Smooth muscle cell of the brain vasculature (primary cell): ENCODE measurements around the gene TLCD2.
"Not testable (repeated sequence)": the region's sequence is repeated elsewhere in the genome, so short reads cannot be mapped to it uniquely, and the experiment has no call there.

Experiments
- DNase-seq: peaks from one replicate; pipeline ENCODE4 v3.0.0-alpha.2; 2012; ENCODE audit warnings: low read depth, low spot score

TLCD2 gene, protein sequence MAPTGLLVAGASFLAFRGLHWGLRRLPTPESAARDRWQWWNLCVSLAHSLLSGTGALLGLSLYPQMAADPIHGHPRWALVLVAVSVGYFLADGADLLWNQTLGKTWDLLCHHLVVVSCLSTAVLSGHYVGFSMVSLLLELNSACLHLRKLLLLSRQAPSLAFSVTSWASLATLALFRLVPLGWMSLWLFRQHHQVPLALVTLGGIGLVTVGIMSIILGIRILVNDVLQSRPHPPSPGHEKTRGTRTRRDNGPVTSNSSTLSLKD

DNA sequence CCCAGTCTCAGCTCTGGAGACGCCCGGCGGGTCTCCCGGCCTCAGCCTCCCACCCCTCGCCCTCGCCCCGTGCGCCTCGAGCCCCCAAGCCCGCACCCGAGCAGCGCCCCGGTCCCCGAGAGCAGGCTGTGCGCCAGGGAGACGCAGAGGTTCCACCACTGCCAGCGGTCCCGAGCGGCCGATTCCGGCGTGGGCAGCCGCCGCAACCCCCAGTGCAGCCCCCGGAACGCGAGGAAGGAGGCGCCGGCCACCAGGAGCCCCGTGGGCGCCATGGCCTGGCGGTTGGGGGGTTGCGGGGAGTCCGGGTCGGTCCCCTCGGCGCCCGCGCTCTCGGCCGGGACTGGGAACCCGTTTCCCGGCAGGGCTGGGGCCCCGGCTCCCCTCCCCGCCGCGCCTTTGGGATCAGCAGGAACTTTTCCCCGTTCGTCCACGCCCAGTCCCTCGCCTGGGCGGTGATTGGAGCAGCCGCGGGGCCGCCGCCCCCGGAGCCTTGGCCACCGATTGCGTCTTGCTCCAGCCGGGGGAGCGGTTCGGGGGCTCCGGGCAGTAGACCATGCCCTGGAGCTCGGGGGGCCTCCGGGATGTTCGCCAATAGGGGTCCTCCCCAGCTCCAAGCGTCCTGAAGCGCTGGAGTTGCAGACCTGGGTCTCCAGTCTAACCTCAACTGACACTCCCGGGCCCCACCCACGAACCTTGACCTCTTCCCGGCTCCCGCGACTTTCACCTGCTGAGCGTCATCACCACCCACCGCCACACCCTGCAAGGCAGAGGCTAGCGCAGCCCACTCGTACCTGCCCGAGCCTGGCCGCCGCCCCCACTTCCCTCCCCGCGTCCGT, at the start of gene TLCD2:
TSS of gene TLCD2 (minus strand) at position 407 of the 836 bp plus-strand sequence. CDS start at position 272, 135 bp downstream.
- no peak for DNase-seq

DNA sequence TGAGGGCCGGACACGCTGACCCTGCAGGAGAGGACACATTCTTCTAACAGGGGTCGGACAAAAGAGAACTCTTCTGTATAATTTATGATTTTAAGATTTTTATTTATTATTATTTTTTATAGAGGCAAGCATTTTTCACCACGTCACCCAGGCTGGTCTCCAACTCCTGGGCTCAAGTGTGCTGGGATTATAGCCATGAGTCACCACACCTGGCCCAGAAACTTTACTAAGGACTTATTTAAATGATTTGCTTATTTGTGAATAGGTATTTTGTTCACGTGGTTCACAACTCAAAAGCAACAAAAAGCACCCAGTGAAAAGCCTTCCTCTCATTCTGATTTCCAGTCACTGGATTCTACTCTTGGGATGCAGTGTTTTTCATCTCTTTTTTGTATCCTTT, 49.4 kb upstream of the TLCD2 start:
- no peak for DNase-seq

DNA sequence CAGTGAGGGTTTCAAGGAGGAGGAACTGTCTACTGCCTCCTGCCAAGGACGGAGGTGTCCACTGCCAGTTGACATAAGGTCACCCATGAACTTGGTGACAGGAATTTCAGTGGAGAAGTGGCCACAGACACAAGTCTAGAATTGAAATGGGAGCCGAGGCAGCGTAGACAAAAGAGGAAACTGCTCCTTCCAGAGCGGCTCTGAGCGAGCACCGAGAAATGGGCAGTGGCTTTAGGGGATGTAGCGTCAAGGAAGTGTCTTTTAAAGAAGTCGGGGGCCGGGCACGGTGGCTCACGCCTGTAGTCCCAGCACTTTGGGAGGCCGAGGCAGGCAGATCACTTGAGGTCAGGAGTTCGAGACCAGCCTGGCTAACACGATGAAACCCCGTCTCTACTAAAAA, 48.6 kb upstream of the TLCD2 start:
- DNase-seq = no peak

DNA sequence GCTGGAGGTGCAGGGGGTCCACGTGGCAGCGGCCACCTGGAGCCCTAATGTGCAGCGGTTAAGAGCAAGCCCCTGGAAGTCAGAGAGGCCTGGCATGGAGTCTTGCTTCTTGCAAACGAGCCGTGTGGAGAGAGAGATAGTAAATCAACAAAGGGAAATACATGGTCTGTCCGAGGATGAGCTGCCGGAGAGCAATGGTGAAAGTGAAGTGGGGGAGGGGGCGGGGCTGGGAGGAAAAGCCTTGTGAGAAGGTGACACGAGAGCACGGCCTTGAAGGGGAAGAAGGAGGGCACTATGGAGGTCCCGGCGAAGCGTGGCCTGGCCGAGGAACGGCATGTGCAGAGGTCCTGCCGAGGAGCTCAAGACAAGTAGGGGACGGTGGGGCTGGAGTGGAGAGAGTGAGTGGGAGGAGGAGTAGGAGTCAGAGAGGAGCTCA, 45.7 kb upstream of the TLCD2 start:
- DNase-seq = no peak

DNA sequence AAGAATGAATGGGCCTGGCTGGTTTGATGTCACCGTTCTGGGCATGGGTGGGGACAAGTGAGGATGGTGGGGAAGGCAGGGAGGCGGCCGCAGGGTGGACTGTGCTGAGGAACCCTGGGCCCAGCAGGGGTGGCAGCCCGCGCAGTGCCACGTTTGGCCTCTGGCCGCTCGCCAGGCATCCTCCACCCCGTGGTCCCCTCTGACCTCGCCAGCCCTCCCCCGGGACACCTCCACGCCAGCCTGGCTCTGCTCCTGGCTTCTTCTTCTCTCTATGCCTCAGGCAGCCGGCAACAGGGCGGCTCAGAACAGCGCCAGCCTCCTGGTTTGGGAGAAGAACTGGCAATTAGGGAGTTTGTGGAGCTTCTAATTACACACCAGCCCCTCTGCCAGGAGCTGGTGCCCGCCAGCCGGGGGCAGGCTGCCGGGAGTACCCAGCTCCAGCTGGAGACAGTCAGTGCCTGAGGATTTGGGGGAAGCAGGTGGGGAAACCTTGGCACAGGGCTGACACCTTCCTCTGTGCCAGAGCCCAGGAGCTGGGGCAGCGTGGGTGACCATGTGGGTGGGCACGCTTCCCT, 45.2 kb upstream of the TLCD2 start:
- DNase-seq = no peak

DNA sequence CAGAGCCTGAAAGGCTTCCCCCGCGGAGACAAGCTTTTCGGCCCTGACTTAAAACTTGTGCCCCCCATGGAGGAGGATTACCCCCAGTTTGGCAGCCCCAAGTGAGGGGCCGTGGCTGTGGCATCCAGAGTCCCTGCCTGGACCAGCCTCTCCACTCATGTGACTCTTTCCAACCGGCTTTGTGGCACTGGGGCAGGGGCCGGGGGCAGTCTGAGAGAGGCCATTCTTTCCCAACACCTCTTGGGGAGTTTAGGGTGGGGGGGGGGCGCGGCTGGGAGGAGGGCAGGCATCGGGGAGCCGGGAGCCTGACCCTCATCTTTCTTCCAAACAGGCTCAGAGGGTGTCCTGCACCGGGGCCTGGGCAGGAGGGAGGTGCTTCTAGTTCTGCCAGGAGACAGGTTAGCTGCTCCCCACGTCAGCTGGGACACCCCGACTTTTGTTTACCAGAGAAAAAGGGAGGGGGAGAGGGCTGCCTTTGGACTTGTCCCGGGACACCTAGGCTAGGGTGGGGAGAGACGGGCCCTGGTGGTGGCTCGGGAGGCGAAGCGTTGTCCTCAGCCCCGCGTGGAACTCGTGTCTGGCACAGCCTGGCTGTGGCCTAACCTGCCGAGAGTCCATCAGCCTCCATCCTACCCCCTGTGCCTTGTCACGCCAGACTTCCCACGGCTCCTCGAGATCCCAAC, 44.4 kb upstream of the TLCD2 start:
- no peak for DNase-seq

DNA sequence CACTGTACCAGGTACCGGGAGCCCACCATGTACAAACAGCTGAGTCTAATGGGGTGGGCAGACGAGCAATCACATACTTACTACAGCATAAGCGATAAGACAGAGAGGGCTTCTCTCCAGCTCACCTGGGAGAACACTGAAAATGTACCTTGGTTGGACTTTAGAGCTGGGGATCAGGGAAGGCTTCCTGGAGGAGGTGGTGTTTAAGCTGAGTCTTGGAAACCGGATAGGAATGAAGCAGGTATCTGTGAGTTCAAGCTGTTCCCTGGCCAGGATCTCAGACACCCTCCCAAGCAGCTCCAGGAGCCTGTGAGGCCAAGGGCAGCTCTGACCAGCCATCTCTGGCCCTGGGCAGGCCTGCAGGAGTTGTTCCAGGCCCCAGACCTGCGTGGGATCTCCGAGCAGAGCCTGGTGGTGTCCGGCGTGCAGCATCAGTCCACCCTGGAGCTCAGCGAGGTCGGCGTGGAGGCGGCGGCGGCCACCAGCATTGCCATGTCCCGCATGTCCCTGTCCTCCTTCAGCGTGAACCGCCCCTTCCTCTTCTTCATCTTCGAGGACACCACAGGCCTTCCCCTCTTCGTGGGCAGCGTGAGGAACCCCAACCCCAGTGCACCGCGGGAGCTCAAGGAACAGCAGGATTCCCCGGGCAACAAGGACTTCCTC, 43.7 kb upstream of the TLCD2 start:
- no peak for DNase-seq

DNA sequence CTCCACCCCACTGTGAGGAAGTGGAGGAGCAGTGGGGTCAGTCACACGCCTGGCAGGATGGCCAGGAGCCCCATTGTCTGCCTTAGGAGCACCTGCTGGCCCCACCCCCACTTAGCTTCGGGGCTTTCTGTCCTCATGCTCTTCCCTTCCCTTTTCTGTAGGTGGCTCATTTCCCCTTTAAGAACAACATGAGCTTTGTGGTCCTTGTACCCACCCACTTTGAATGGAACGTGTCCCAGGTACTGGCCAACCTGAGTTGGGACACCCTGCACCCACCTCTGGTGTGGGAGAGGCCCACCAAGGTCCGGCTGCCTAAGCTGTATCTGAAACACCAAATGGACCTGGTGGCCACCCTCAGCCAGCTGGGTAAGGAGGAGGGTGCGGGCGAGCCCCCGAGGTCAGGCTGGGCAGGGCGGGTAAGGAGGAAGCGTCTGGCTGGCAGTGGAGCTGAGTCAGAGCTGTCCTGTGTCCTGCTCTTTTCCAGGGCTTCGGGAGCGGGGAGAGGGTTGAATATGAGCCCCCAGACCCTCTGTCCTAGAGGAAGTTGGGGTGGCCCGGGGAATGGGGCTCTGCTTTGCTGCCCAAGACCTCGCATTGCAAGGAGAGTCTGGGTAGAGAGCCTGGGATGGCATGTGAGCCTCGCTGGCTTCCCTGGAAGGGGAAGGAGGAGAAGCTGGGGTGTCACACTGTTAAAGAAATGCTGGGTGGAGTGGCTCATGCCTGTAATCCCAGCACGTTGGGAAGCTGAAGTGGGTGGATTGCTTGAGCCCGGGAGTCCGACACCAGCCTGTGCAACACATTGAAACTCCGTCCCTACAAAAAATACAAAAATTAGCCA, 42.5 kb upstream of the TLCD2 start:
- no peak for DNase-seq

DNA sequence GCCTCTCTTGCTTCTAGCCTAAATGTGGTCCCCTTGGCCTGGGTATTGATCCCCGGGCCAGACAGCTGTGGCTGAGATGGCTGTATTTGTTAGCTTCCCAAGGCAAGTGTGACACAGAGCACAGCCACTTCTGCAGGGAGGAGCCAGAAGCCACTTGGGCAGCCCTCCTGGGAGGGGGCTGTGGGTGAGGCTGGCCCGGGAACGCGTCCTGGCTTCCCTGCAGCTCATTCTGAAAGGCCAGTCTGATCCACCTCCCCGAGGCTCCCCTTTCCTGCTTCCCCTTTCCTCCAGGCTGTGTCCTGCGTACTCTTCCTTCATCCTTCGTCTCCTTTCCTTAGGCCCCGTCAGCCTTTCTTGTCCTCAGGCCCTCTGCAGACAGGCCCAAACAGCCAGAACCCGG, 40.5 kb upstream of the TLCD2 start:
- no peak for DNase-seq

DNA sequence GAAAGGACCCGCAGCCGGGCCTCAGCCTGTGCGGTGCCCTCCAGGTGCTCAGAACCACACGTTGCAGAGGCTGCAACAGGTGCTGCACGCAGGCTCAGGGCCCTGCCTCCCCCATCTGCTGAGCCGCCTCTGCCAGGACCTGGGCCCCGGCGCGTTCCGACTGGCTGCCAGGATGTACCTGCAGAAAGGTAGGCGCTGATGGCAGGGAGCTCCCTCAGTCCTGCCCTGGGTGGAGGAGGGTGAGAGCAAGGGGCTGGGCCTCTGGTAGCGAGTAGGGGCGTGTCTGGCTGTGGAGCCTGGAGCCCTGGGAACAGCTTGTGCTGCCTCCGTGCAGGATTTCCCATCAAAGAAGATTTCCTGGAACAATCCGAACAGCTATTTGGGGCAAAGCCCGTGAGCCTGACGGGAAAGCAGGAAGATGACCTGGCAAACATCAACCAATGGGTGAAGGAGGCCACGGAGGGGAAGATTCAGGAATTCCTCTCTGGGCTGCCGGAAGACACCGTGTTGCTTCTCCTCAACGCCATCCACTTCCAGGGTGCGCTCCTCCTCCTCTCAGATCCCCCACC, 36.9 kb upstream of the TLCD2 start:
- DNase-seq = no peak

DNA sequence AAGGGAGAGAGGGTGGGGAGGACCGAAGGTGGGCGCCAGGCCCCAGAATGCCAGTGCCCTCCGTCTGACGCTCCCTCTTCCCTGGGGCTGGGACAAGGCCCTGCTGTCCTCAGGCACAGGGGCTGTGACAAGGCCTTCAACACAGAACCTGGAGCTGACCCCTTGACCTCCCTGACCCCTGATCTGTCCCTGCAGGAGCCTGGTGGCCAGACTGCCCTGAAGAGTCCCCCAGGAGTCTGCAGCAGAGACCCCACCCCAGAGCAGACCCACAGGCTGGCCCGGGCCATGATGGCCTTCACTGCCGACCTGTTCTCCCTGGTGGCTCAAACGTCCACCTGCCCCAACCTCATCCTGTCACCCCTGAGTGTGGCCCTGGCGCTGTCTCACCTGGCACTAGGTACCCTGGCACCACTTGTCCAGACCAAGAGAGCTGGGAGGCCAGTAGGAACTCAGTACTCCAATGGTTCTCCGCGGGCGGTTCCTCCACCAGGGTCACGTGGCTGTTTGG, 35.4 kb upstream of the TLCD2 start:
- no peak for DNase-seq

DNA sequence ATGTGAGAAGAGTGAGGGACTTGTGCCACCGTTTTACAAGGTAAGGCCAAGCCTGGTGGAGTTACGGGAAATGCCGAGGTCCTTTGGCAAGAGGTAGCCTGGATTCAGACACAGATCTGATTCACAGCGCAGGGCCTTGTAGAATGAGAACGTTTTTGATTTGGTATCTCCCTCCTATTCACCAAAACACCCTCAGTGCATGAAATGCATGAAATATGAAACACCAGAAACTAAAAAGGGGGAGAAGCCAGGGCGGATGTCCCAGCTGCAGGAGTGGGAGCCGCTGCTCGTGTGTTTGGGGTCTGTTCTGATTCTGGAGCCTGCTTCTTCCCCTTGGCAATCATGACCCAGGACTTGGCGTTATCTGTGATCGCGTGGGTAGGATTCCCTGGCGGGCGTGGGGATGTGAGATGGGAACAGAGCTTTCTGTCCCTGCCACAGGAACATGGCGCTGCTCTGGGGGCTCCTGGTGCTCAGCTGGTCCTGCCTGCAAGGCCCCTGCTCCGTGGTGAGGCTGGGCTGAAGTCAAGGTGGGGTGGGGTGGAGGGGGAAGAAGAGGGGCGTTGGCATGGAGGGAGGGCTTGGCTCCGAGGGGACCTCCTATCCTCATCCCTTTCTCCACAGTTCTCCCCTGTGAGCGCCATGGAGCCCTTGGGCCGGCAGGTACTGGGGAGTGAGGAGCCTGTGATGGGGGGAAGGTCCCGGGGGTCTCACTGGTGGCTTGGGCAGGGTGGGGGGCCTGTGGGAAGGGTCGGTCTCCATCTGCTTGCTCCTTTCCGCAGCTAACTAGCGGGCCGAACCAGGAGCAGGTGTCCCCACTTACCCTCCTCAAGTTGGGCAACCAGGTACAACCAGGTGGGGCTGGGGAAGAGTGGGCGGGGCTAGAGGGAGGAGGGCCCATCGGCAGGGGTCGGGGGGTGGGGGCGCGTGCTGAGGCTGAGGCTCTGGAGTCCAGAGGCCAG, 34.7 kb upstream of the TLCD2 start:
- no peak for DNase-seq

DNA sequence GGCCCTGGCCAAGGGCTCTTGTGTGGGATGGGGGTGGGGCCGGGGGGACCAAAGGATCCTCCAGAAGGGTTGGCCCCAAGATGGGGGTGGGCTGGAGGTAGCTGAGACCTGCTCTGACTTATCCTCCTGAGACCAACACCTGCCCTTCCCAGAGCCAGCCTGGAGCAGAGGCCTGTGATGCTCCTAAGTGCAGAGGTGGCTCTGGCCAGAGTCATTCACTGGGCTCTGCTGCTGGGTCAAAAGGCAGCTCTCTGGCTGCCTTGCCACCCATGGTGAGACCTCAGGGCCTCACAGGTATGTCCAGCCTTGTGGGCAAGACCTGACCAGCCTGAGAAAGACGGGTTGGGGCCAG, 32.9 kb upstream of the TLCD2 start:
- no peak for DNase-seq

DNA sequence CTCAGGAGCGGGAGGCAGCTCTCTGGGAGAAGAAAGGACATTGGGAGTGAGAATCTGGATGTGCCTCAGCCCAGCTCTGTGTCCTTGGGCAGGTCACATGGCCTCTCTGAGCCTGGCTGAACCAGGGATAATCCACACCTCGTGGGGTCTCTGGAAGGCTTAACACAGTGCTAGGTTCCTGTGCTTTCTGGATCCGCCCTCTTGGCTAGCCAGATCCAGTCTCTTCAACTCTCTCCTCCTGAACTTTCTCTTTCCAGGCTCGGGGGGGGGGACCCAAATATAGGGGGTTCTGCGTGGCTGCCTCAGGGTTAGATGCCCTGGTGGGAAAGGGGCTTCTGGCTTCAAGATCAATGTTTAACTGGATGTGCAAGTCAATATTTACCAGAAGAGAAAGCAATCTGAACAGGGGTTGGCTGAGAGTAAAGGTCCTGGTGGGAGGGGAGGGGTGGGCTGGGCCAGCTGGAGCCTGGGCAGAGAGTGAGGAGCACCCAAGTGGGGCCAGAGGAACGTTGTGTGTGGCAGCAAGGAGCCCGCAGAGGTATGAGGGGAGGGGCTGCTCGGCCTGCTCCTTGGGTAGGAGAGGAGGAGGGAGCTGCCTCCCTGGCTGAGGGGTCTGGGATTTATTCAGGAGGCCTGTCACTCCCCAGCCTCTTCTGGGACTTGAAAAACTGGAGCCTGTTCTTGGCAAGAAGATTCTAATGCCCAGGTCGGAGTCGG, 32.4 kb upstream of the TLCD2 start, which contains the start of gene SERPINF2:
TSS of gene SERPINF2 (plus strand) at position 501 of the 717 bp plus-strand sequence. CDS start 2,125 bp downstream, outside the sequence.
- DNase-seq = no peak

DNA sequence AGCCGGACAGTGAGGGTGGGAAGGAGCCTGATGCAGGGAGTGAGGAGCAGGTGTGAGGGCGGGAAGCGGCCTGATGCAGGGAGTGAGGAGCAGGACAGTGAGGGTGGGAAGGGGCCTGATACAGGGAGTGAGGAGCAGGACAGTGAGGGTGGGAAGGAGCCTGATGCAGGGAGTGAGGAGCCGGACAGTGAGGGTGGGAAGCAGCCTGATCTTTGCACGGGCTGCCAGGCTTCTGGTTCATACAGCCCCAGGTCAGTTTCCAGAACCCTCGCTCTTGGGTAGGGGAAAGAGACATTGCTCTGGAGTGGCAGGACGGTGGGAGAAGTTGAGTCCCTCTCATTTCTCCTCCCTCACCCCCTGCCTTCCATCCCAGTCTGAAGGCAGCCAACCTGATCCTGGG, 31.7 kb upstream of the TLCD2 start:
- not testable (repeated sequence) for DNase-seq

DNA sequence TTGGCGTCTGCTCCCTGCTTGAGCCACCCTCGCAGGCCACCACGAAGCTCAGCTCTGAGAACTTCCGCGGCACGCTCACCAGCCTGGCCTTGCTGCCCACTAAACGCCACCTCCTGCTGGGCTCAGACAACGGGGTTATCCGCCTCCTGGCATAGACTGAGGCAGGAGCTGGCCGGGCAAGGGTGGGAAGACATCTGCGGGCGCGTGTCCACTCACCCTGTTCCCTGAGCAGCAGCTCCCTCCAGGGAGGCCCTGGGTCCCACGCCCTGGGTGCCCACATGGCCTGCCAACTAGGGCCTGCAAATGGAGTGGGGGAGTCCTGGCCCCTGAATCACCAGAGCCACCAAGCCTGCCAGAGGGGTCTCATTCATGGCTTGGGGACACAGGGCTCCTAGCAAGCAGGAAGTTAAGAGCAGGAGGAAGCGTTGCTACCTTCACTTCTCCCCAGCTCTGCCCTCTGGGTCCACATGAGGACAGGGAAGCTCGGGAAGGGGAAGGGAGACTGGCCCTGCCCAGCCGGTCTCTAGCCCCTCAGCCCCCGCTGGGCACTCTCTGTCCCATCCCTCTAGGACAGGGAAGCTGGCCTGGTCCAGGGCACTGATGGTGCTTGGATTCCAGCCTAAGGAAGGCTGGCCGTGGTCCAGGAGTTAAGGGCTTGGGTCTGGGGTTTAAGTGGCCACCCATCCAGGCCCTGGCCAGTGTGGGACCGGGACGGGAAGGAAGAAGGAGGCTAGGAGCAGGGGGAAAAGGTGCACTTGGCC, 27.5 kb upstream of the TLCD2 start:
- no peak for DNase-seq
